ENCODE measurements around the gene B3GAT3.
"Not testable (repeated sequence)": the region's sequence is repeated elsewhere in the genome, so short reads cannot be mapped to it uniquely, and the experiment has no call there.

Gene B3GAT3

GRCh38 chr11:62577046-62577714, 44.6 kb downstream of the B3GAT3 start:
- DNase-seq, result no peak

GRCh38 chr11:62575837-62576236, 45.9 kb downstream of the B3GAT3 start:
- no peak for DNase-seq

DNA sequence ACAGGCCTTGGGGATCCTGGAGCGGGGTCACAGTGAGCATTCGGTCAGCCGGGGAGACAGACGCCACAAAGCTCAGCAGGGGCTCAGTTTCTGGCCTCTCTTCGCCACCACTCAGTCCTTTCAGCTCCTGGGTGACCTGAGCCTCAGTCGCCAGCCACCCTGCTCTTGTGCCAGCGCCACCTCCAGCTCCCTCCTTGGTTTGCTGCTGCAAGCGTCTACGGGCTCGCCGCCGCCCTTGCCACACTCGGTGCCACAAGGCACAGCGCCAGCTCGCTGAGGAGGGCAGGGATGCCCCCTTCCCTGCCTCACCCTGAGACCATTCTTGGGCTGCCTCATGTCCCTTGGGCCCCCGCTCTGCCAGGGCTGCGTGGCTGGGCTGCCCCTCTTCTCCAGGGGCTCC, 46.6 kb downstream of the B3GAT3 start:
- DNase-seq, result no peak

- no peak for DNase-seq
These were observed 47.3 kb downstream of the B3GAT3 start for GRCh38 chr11:62574363-62575071.

- peak; percentile 88 to 100 (median 97) for DNase-seq
These were observed 48.0 kb downstream of the B3GAT3 start, which contains the start of gene EEF1G for GRCh38 chr11:62573592-62574362. Gene EEF1G (minus strand): TSS chr11:62573891. CDS start chr11:62573842, 49 bp downstream.

DNA sequence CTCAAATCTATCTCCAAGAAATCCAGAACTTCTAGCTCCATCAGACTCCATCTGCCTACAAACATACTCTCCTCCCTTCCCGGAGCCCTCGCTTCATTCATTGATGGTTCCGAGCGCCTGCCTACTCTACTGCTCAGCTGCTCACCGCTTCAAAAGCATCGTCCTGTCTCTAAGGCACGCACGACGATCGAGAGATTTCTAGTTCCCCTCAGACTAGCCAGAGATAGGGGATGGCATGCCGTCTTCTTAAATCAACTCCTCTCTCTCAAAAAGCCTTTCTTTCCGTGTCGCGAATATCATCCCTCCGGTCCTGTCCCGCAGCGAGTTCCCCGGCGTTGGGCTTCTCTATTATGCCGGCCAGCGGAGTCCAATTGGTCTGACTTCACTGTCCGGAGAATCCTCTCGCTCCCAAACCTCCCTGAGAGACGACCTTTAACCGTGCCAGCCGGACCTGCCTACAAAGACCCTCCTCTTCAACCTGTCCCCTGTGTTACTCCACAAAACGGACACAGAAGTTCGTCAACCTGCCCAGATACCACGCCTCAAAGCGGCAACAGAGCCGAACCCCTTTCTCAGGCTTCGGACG, 48.7 kb downstream of the B3GAT3 start:
- DNase-seq, result peak in 1 of 5 experiments; percentile 60

- DNase-seq, result no peak
These were observed 49.4 kb downstream of the B3GAT3 start for GRCh38 chr11:62572431-62572830.

- not testable (repeated sequence) for DNase-seq
These were observed 50.3 kb downstream of the B3GAT3 start for GRCh38 chr11:62571493-62571892.

DNA sequence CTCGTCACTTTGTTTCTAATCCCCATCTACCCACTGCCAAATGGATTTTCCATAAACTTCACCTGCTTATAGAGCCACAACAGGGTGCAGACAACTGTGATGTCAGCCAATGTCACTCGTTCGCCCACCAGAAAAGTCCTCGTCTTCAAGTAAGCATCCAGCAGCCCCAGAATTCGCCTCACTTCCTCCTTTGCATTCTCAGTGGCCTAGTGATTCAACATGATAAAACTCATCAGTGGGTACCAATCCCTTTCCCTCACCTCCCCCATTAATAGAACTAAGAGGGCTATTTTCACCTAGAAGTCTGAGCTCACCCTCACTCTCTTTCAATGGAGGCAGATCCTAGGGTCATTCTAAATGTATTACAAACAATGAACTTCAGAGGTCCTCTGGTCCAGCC, 50.9 kb downstream of the B3GAT3 start:
- DNase-seq, result not testable (repeated sequence)

- no peak for DNase-seq
These were observed 52.2 kb downstream of the B3GAT3 start for GRCh38 chr11:62569611-62570010.

DNA sequence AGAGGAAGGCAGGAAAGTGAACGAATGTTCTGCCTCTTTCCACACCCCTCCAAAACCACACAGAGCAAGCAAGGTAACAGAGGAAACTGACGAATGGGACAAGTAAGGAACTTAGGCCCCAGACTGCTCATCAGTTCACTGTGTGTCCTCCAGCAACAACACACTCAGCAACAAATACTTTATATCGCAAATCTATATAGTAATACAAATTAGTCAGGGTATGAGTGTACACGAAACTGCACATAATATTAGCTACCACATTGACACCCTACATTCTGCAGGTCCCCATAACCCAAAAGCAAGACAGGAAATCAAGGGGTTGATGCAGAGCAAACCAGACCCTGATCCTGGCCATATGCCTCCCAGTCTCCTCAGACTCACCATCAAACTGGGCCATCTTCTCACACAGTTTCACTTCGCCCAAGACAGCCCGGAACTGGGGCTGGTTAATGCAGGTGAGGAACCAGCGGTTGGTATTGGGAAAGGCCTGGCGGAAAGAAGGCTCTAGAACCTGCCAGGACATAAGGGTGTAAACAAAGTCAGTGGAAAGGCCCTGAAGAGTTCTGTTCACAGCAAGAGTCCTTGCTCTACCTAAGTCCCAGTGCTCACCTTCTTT, 54.7 kb downstream of the B3GAT3 start:
- DNase-seq, result peak in 1 of 5 experiments; percentile 57

- no peak for DNase-seq
These were observed 55.5 kb downstream of the B3GAT3 start for GRCh38 chr11:62566247-62566646.

Measured in T-helper 2 cell (primary cell).